SK-N-SH (cell line): Measurements from ENCODE around the gene CACNA2D3. TPM values are rescaled to one million over a fixed set of nuclear protein-coding genes. Genes with fewer than 3 reads are reported as not detected.

Source experiments
- CTCF ChIA-PET: fragments of 300-600, 350-600 bp; formaldehyde crosslinking; extraction: SDS; loops from one replicate; lab custom pipeline; 2021; lab: Yijun Ruan, JAX
- POLR2A ChIA-PET: fragments of 350-600 bp; sonication (Branson Sonifier 250); formaldehyde crosslinking; extraction: SDS; loops from one replicate; lab custom pipeline; 2020; ENCODE audit warnings: antibody characterized with exemption, inconsistent platforms; lab: Yijun Ruan, JAX
- DNase-seq: peaks from one replicate; pipeline ENCODE4 v3.0.0; 2012
- H2AFZ ChIP-seq: fragments of 200-600 bp; sonication (generic); 2 replicates; pipeline ENCODE4 v1.8.1; 2016; ENCODE audit warnings: antibody characterized with exemption, mild to moderate bottlenecking, low read depth
- H3F3A ChIP-seq: fragments of 200-600 bp; sonication (generic); replicated peaks from 2 replicates; pipeline ENCODE3; 2016; ENCODE audit warnings: antibody characterized with exemption, mild to moderate bottlenecking; ENCODE audit not compliant: insufficient read depth
- H3K27ac ChIP-seq, 2 experiments: fragments of 200-500 bp in 1 of 2; fragments of 200-600 bp in 1 of 2; sonication (Bioruptor generic) in 1 of 2; sonication (generic), shearing (Covaris generic) in 1 of 2; 2 replicates each; pipeline versions ENCODE4 v1.5.1 to v1.6.1; 2014 to 2016; ENCODE audit warnings: low read depth in 2 of 2, inconsistent platforms in 1 of 2, low read length in 1 of 2, mild to moderate bottlenecking in 1 of 2, mixed read lengths in 1 of 2
- H3K27me3 ChIP-seq: fragments of 200-600 bp; sonication (generic), shearing (Covaris generic); 2 replicates; pipeline ENCODE4 v1.6.1; 2016; ENCODE audit warnings: mixed run types; ENCODE audit not compliant: insufficient read depth
- H3K36me3 ChIP-seq, 2 experiments: fragments of 200-500 bp in 1 of 2; fragments of 200-600 bp in 1 of 2; sonication (Bioruptor generic) in 1 of 2; sonication (generic) in 1 of 2; replicated peaks in 1 of 2; 2 replicates each; pipeline versions ENCODE3 to v1.5.1; 2014 to 2016; ENCODE audit warnings: low read length in 1 of 2, mild to moderate bottlenecking in 1 of 2; ENCODE audit not compliant: insufficient read depth in 2 of 2, control insufficient read depth in 1 of 2
- H3K4me1 ChIP-seq, 2 experiments: fragments of 200-500 bp in 1 of 2; fragments of 200-600 bp in 1 of 2; sonication (Bioruptor generic) in 1 of 2; sonication (generic), shearing (Covaris generic) in 1 of 2; 2 replicates each; pipeline versions ENCODE4 v1.5.1 to v1.6.1; 2014 to 2016; ENCODE audit warnings: low read depth in 1 of 2, low read length in 1 of 2, mixed run types in 1 of 2; ENCODE audit not compliant: insufficient read depth in 2 of 2, control insufficient read depth in 1 of 2
- H3K4me2 ChIP-seq: fragments of 200-600 bp; sonication (generic), shearing (Covaris generic); 2 replicates; pipeline ENCODE4 v1.6.1; 2017; ENCODE audit warnings: mixed run types
- H3K4me3 ChIP-seq, 2 experiments: fragments of 200-500 bp in 1 of 2; fragments of 200-600 bp in 1 of 2; sonication (Bioruptor generic) in 1 of 2; sonication (generic), shearing (Covaris generic) in 1 of 2; 2 replicates each; pipeline versions ENCODE4 v1.5.1 to v1.8.1; 2014 to 2016; ENCODE audit warnings: low read depth in 2 of 2, inconsistent platforms in 1 of 2, low read length in 1 of 2, mild to moderate bottlenecking in 1 of 2, mixed read lengths in 1 of 2, moderate library complexity in 1 of 2
- H3K79me2 ChIP-seq: fragments of 200-600 bp; sonication (generic); 2 replicates; pipeline ENCODE4 v1.8.1; 2017; ENCODE audit warnings: mild to moderate bottlenecking; ENCODE audit not compliant: insufficient read depth
- H3K9ac ChIP-seq: fragments of 200-600 bp; sonication (generic); 2 replicates; pipeline ENCODE4 v1.6.1; 2017; ENCODE audit warnings: mixed run types
- H3K9me2 ChIP-seq: fragments of 200-600 bp; sonication (generic); 2 replicates; pipeline ENCODE4 v1.6.1; 2017; ENCODE audit warnings: mixed run types
- H3K9me3 ChIP-seq: fragments of 200-600 bp; sonication (generic); 2 replicates; pipeline ENCODE4 v1.6.1; 2017; ENCODE audit warnings: mixed run types, mild to moderate bottlenecking, moderate library complexity
- H4K20me1 ChIP-seq: fragments of 200-600 bp; sonication (generic); 2 replicates; pipeline ENCODE4 v1.6.1; 2017; ENCODE audit warnings: mild to moderate bottlenecking, mixed run types; ENCODE audit not compliant: insufficient read depth
- ELF1 ChIP-seq: IDR thresholded peaks from 2 replicates; pipeline ENCODE4 v1.4.0; 2012
- EZH2phosphoT487 ChIP-seq: fragments of 200-600 bp; sonication (generic); IDR thresholded peaks from 2 replicates; pipeline ENCODE4 v1.6.1; 2017; ENCODE audit warnings: low read depth, mixed run types, mild to moderate bottlenecking, antibody characterized with exemption, moderate library complexity, borderline replicate concordance
- GABPA ChIP-seq: IDR thresholded peaks from 2 replicates; pipeline ENCODE4 v1.4.0; 2012; ENCODE audit warnings: low read depth, mild to moderate bottlenecking
- GATA2 ChIP-seq: sonication (generic); formaldehyde crosslinking; IDR thresholded peaks from 2 replicates; pipeline ENCODE4 v1.5.0; 2020; ENCODE audit warnings: mild to moderate bottlenecking, missing genetic modification reagents
- IRF3 ChIP-seq: fragments of 150-350 bp; IDR thresholded peaks from 2 replicates; pipeline ENCODE4 v1.6.1; 2016; ENCODE audit warnings: mild to moderate bottlenecking, low read depth, low read length
- MEF2A ChIP-seq: IDR thresholded peaks from 2 replicates; pipeline ENCODE4 v1.4.0; 2012; ENCODE audit warnings: low read depth, borderline replicate concordance
- NFIC ChIP-seq: IDR thresholded peaks from 2 replicates; pipeline ENCODE4 v1.4.0; 2012; ENCODE audit warnings: borderline replicate concordance
- RCOR1 ChIP-seq: fragments of 150-350 bp; IDR thresholded peaks from 2 replicates; pipeline ENCODE4 v1.6.1; 2017; ENCODE audit warnings: antibody characterized with exemption, low read length
- RFX5 ChIP-seq: IDR thresholded peaks from 2 replicates; pipeline ENCODE4 v1.6.1; 2012; ENCODE audit warnings: mild to moderate bottlenecking, improper control_type of control experiment, low read length
- SIN3A ChIP-seq: IDR thresholded peaks from 2 replicates; pipeline ENCODE4 v1.6.1; 2012; ENCODE audit warnings: low read depth, mild to moderate bottlenecking, low read length, moderate library complexity, borderline replicate concordance
- TCF12 ChIP-seq: IDR thresholded peaks from 2 replicates; pipeline ENCODE4 v1.4.0; 2012
- USF2 ChIP-seq: fragments of 150-350 bp; IDR thresholded peaks from 2 replicates; pipeline ENCODE4 v1.6.1; 2017; ENCODE audit warnings: antibody characterized with exemption, low read length, low read depth, borderline replicate concordance
- WGBS: methylation state at CpG from one replicate; pipeline ENCODE4 v1.1.6; 2017; ENCODE audit warnings: low lambda C conversion rate; 5-methylcytosine and 5-hydroxymethylcytosine counted together
- polyA plus RNA-seq, 3 experiments: library from polyadenylated mRNA; depleted of rRNA; stranded (reverse); fragments of >200 nt; gene quantifications; 2 replicates each; pipeline ENCODE4 v1.2.3, GENCODE V29; 2012
- TF ChIP-seq, protein P1 (sequence below): IDR thresholded peaks from 2 replicates; pipeline ENCODE4 v1.6.1; 2012; ENCODE audit warnings: mild to moderate bottlenecking, low read depth, low read length, moderate library complexity

CACNA2D3 gene
- polyA plus RNA-seq, 1 of the 3 experiments (the other 2 are of a cell fraction) = 0.15 TPM

DNA sequence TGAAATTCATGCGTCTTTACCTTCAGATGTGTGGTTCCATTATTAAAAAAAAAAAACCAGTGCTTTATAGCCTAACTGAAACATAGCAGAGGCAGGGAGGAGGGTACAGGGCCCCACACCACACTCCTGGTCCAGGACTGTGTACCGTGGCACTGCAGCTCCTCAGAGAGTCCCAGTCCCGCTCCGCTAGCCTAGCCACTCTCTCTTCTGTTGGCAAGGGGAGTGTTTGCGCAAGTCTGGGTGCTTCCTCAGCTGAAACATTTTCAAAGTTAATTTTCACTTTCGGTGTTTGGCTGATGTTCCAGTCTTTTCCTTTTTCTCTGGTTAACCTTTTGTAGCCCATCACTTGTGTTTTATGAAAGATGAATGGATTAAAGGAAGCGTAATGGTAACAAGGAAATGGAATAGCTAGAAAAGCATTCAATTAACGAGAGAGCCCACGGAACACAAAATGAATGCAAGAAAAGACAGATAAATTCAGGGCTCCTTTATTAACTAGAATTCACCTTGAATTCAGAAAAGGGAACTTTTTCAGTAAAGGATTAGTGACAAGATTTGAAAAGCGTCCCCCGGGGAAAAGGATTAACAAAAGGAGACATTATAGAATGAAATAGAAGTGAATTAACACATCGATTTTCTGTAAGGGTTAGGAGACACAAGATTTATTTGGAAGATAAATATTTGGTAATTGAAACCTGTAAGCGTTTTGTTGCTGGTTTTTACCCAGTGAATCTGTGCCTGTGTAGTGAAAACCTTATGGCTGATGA is 177.0 kb downstream of the CACNA2D3 start:
- H4K20me1 ChIP-seq = no peaks in the 10 kb centered on the region
- no peak overlapping the region for H3K9ac ChIP-seq
- no peak overlapping the region for H3K27ac ChIP-seq
- no peaks in the 10 kb centered on the region for H3K9me3 ChIP-seq
- TF ChIP-seq IRF3 (no peak), NFIC (no peak), SIN3A (no peak), GABPA (no peak), MEF2A (no peak), ELF1 (no peak), RFX5 (no peak), GATA2 (no peak), EZH2phosphoT487 (no peak), RCOR1 (no peak), USF2 (no peak), TCF12 (no peak)
- TF ChIP-seq, protein P1, sequence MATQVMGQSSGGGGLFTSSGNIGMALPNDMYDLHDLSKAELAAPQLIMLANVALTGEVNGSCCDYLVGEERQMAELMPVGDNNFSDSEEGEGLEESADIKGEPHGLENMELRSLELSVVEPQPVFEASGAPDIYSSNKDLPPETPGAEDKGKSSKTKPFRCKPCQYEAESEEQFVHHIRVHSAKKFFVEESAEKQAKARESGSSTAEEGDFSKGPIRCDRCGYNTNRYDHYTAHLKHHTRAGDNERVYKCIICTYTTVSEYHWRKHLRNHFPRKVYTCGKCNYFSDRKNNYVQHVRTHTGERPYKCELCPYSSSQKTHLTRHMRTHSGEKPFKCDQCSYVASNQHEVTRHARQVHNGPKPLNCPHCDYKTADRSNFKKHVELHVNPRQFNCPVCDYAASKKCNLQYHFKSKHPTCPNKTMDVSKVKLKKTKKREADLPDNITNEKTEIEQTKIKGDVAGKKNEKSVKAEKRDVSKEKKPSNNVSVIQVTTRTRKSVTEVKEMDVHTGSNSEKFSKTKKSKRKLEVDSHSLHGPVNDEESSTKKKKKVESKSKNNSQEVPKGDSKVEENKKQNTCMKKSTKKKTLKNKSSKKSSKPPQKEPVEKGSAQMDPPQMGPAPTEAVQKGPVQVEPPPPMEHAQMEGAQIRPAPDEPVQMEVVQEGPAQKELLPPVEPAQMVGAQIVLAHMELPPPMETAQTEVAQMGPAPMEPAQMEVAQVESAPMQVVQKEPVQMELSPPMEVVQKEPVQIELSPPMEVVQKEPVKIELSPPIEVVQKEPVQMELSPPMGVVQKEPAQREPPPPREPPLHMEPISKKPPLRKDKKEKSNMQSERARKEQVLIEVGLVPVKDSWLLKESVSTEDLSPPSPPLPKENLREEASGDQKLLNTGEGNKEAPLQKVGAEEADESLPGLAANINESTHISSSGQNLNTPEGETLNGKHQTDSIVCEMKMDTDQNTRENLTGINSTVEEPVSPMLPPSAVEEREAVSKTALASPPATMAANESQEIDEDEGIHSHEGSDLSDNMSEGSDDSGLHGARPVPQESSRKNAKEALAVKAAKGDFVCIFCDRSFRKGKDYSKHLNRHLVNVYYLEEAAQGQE = no peak
- TF ChIP-seq, all 33 proteins: peak for 0
- Histone ChIP-seq H3K4me3 (no peak overlapping the region), H3K36me3 (no peaks in the 10 kb centered on the region), H3K9me2 (no peaks in the 10 kb centered on the region), H3K79me2 (no peaks in the 10 kb centered on the region), H2AFZ (no peak overlapping the region), H3F3A (no peaks in the 10 kb centered on the region), H3K27me3 (no peaks in the 10 kb centered on the region), H3K4me1 (no peaks in the 10 kb centered on the region), H3K4me2 (no peak overlapping the region)
- POLR2A ChIA-PET = no interaction called here
- 40% methylated on average over 13 of the region's 13 CpGs for WGBS
- CTCF ChIA-PET = interaction anchor here (0.9 kb wide), 1 partner anchor 361 kb away, joined by 3 read pairs; no protein-coding TSS in a partner anchor
- no peak for DNase-seq
